ENCODE measurements around the gene BCL6. TPM values are rescaled to one million over a fixed set of nuclear protein-coding genes. Genes with fewer than 3 reads are reported as not detected.

The BCL6 gene
- total RNA-seq, 1 donor from 2014 or later: 2.5 TPM

- Mint-ChIP-seq H3K27ac (ENCODE audit: unreplicated experiment) (no peak overlapping the region), H3K9me3 (ENCODE audit: unreplicated experiment) (peaks cover 7% of the 10 kb centered on the region), H3K4me3 (ENCODE audit: unreplicated experiment) (no peak overlapping the region), H3K4me1 (ENCODE audit: low read depth, unreplicated experiment) (peaks cover 9% of the 10 kb centered on the region), H3K27me3 (ENCODE audit: unreplicated experiment) (peaks cover 5% of the 10 kb centered on the region), H3K36me3 (ENCODE audit: unreplicated experiment) (no peaks in the 10 kb centered on the region)
- DNase-seq: no peak
- no peak for TF ChIP-seq CTCF (IDR thresholded peaks at IDR 0.05; ENCODE audit: partially characterized antibody, unreplicated experiment)
These were observed 9.9 kb downstream of the BCL6 start for GRCh38 chr3:187735383-187735782.

- peaks cover 9% of the 10 kb centered on the region for H3K4me1 Mint-ChIP-seq (ENCODE audit: low read depth, unreplicated experiment)
- no peak for DNase-seq
- no peak for TF ChIP-seq CTCF (IDR thresholded peaks at IDR 0.05; ENCODE audit: partially characterized antibody, unreplicated experiment)
- peaks cover 7% of the 10 kb centered on the region for H3K9me3 Mint-ChIP-seq (ENCODE audit: unreplicated experiment)
- no peak overlapping the region for H3K4me3 Mint-ChIP-seq (ENCODE audit: unreplicated experiment)
- H3K36me3 Mint-ChIP-seq (ENCODE audit: unreplicated experiment): no peaks in the 10 kb centered on the region
- H3K27me3 Mint-ChIP-seq (ENCODE audit: unreplicated experiment): peaks cover 5% of the 10 kb centered on the region
- no peak overlapping the region for H3K27ac Mint-ChIP-seq (ENCODE audit: unreplicated experiment)
These were observed 10.4 kb downstream of the BCL6 start for GRCh38 chr3:187734841-187735240.

- no peaks in the 10 kb centered on the region for H3K36me3 Mint-ChIP-seq (ENCODE audit: unreplicated experiment)
- no peak for DNase-seq
- H3K27ac Mint-ChIP-seq (ENCODE audit: unreplicated experiment): no peak overlapping the region
- TF ChIP-seq CTCF (IDR thresholded peaks at IDR 0.05; ENCODE audit: partially characterized antibody, unreplicated experiment): no peak
- peaks cover 2% of the 10 kb centered on the region for H3K27me3 Mint-ChIP-seq (ENCODE audit: unreplicated experiment)
- peaks cover 5% of the 10 kb centered on the region for H3K4me1 Mint-ChIP-seq (ENCODE audit: low read depth, unreplicated experiment)
- H3K9me3 Mint-ChIP-seq (ENCODE audit: unreplicated experiment): no peaks in the 10 kb centered on the region
- no peak overlapping the region for H3K4me3 Mint-ChIP-seq (ENCODE audit: unreplicated experiment)
These were observed 11.9 kb downstream of the BCL6 start for GRCh38 chr3:187733371-187733770.

GRCh38 chr3:187729598-187729997 is 15.7 kb downstream of the BCL6 start:
- Mint-ChIP-seq H3K27me3 (ENCODE audit: unreplicated experiment) (no peaks in the 10 kb centered on the region), H3K27ac (ENCODE audit: unreplicated experiment) (no peak overlapping the region), H3K9me3 (ENCODE audit: unreplicated experiment) (no peaks in the 10 kb centered on the region), H3K4me3 (ENCODE audit: unreplicated experiment) (no peak overlapping the region), H3K4me1 (ENCODE audit: low read depth, unreplicated experiment) (no peaks in the 10 kb centered on the region), H3K36me3 (ENCODE audit: unreplicated experiment) (no peaks in the 10 kb centered on the region)
- DNase-seq: no peak
- TF ChIP-seq CTCF (IDR thresholded peaks at IDR 0.05; ENCODE audit: partially characterized antibody, unreplicated experiment): no peak

GRCh38 chr3:187728940-187729583 is 16.2 kb downstream of the BCL6 start:
- DNase-seq: no peak
- Mint-ChIP-seq H3K36me3 (ENCODE audit: unreplicated experiment) (no peaks in the 10 kb centered on the region), H3K27me3 (ENCODE audit: unreplicated experiment) (peaks cover 2% of the 10 kb centered on the region), H3K4me3 (ENCODE audit: unreplicated experiment) (no peak overlapping the region), H3K4me1 (ENCODE audit: low read depth, unreplicated experiment) (no peaks in the 10 kb centered on the region), H3K27ac (ENCODE audit: unreplicated experiment) (no peak overlapping the region), H3K9me3 (ENCODE audit: unreplicated experiment) (no peaks in the 10 kb centered on the region)
- no peak for TF ChIP-seq CTCF (IDR thresholded peaks at IDR 0.05; ENCODE audit: partially characterized antibody, unreplicated experiment)
